ENCODE data around the gene AAK1. TPM values are rescaled to one million over a fixed set of nuclear protein-coding genes. Genes with fewer than 3 reads are reported as not detected.
A peak's percentile ranks its signal among the peaks of the same experiment; 100 is the strongest.

The AAK1 gene
- total and polyA plus RNA-seq, 4 donors: 10.0 to 56.2 (median 27.3) TPM

GRCh38 chr2:69689466-69689865, 45.9 kb upstream of the AAK1 start:
- ATAC-seq (ENCODE audit: insufficient read depth, low FRiP score) (no peak), DNase-seq (no peak)
- Histone ChIP-seq H3K27me3 (ENCODE audit: control insufficient read depth in 3 of 3, insufficient read depth in 3 of 3, low read length in 2 of 3) (no peaks in the 10 kb centered on the region), H3K4me1 (ENCODE audit: control insufficient read depth in 5 of 5, insufficient read depth in 5 of 5, low read length in 5 of 5) (peaks cover 0 to 6% (median 0%) of the 10 kb centered on the region in 5 donors), H3K4me3 (no peak overlapping the region), H3K36me3 (ENCODE audit: control insufficient read depth in 4 of 4, insufficient read depth in 4 of 4, low read length in 4 of 4) (no peaks in the 10 kb centered on the region), H3K9ac (ENCODE audit: insufficient read depth in 1 of 2, low read length in 2 of 2) (no peak overlapping the region), H3K9me3 (ENCODE audit: control insufficient read depth in 4 of 4, insufficient read depth in 3 of 4, low read length in 3 of 4) (no peaks in the 10 kb centered on the region), H3K27ac (ENCODE audit: low read depth in 1 of 2, low read length in 1 of 2) (no peak overlapping the region)
- WGBS, 2 donors: 53 to 69% methylated on average over 3 of the region's 3 CpGs
- TF ChIP-seq CTCF (IDR thresholded peaks at IDR 0.05; ENCODE audit: control extremely low read depth, extremely low read depth): no peak

GRCh38 chr2:69687971-69688611, 44.6 kb upstream of the AAK1 start:
- Histone ChIP-seq H3K9ac (ENCODE audit: insufficient read depth in 1 of 2, low read length in 2 of 2) (no peak overlapping the region), H3K27me3 (ENCODE audit: control insufficient read depth in 3 of 3, insufficient read depth in 3 of 3, low read length in 2 of 3) (no peaks in the 10 kb centered on the region), H3K9me3 (ENCODE audit: control insufficient read depth in 4 of 4, insufficient read depth in 3 of 4, low read length in 3 of 4) (no peaks in the 10 kb centered on the region), H3K36me3 (ENCODE audit: control insufficient read depth in 4 of 4, insufficient read depth in 4 of 4, low read length in 4 of 4) (no peaks in the 10 kb centered on the region), H3K4me1 (ENCODE audit: control insufficient read depth in 5 of 5, insufficient read depth in 5 of 5, low read length in 5 of 5) (peaks cover 0 to 12% (median 6%) of the 10 kb centered on the region in 5 donors), H3K4me3 (no peak overlapping the region), H3K27ac (ENCODE audit: low read depth in 1 of 2, low read length in 1 of 2) (no peak overlapping the region)
- no peak for ATAC-seq (ENCODE audit: insufficient read depth, low FRiP score)
- 89 to 95% methylated on average over 7 of the region's 7 CpGs for WGBS, 2 donors
- DNase-seq: no peak
- TF ChIP-seq CTCF (IDR thresholded peaks at IDR 0.05; ENCODE audit: control extremely low read depth, extremely low read depth): no peak

- peaks cover 0 to 13% (median 8%) of the 10 kb centered on the region in 5 donors for H3K4me1 ChIP-seq (ENCODE audit: control insufficient read depth in 5 of 5, insufficient read depth in 5 of 5, low read length in 5 of 5)
- H3K4me3 ChIP-seq: no peak overlapping the region
- H3K36me3 ChIP-seq (ENCODE audit: control insufficient read depth in 4 of 4, insufficient read depth in 4 of 4, low read length in 4 of 4): no peaks in the 10 kb centered on the region
- H3K27me3 ChIP-seq (ENCODE audit: control insufficient read depth in 3 of 3, insufficient read depth in 3 of 3, low read length in 2 of 3): no peaks in the 10 kb centered on the region
- H3K9ac ChIP-seq (ENCODE audit: insufficient read depth in 1 of 2, low read length in 2 of 2): no peak overlapping the region
- DNase-seq (peak in 1 of 3 donors; percentile 28), ATAC-seq (ENCODE audit: insufficient read depth, low FRiP score) (no peak)
- WGBS, 2 donors: 54 to 88% methylated on average over 5 of the region's 5 CpGs
- TF ChIP-seq CTCF (IDR thresholded peaks at IDR 0.05; ENCODE audit: control extremely low read depth, extremely low read depth): no peak
- no peak overlapping the region for H3K27ac ChIP-seq (ENCODE audit: low read depth in 1 of 2, low read length in 1 of 2)
- no peaks in the 10 kb centered on the region for H3K9me3 ChIP-seq (ENCODE audit: control insufficient read depth in 4 of 4, insufficient read depth in 3 of 4, low read length in 3 of 4)
Measured at GRCh38 chr2:69686813-69687212, 43.3 kb upstream of the AAK1 start.

Data from lung (tissue), 12 donors.